Activated effector memory CD4-positive, alpha-beta T cell treated with Interleukin-2 at 50 U/mL for 16 hours (primary cell): ENCODE results near the gene COA6.

Source experiments
- DNase-seq: peaks from one replicate; pipeline ENCODE4 v3.0.0-alpha.2; 2020

Gene COA6

GRCh38 chr1:234413990-234414389 lies 40.7 kb downstream of the COA6 start:
- no peak for DNase-seq

DNA sequence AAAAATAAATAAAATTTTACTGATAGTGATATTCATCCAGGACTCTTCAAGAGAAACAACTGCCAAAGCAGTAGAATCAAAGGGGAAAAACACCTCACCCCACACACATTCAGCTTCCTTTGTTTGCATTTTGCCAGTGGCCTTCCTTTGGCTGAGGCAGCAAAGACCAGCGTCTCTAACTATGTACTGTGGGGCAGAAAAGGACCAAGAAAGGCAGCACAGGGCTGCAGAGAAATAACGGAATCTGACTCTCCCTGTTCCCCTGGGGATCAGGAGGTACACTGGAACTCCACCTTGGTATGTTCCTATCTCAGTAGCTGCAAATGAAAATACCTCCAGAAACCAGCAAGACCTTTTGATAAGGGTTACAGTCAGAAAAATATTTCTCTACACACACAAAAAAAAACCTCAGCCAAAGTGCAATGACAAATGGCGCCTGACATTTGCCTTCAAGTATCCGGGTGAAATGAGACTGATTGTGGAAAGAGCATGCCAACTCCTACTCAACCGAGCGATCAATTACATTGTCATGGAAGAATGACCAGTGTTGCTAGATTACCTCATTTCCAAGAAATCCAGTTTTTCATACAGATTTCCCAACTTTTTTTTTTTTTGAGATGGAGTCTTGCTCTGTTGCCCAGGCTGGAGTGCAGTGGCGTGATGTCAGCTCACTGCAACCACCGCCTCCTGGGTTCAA lies 54.8 kb downstream of the COA6 start:
- no peak for DNase-seq

GRCh38 chr1:234429434-234429806 lies 56.2 kb downstream of the COA6 start:
- no peak for DNase-seq

- DNase-seq: no peak
These were observed 57.4 kb downstream of the COA6 start for GRCh38 chr1:234430691-234431090.

DNA sequence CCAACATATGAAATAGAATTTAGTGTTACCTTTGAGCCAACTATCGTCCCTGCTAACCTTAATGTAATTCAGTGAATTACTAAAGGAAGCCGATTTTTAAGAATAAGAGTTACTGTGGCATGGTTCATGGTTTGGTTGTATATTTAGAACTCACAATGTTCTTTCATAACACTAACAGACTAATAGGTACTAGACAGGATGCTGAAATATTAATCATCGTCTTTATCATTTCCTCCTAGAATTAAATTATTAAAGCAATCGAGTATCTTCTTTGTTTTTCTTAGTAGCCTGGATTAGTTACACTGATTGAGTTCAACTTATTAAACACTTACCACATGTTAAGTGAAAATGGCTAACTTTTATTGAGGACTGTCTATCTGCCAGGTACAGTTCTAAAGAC lies 58.0 kb downstream of the COA6 start:
- no peak for DNase-seq

- DNase-seq: no peak
These were observed 60.5 kb downstream of the COA6 start for GRCh38 chr1:234433563-234434285.
